SK-N-SH (cell line): ENCODE results near the gene USH1C. TPM values are rescaled to one million over a fixed set of nuclear protein-coding genes. Genes with fewer than 3 reads are reported as not detected.

Experiments
- CTCF ChIA-PET: fragments of 300-600, 350-600 bp; formaldehyde crosslinking; extraction: SDS; loops from one replicate; lab custom pipeline; 2021; lab: Yijun Ruan, JAX
- POLR2A ChIA-PET: fragments of 350-600 bp; sonication (Branson Sonifier 250); formaldehyde crosslinking; extraction: SDS; loops from one replicate; lab custom pipeline; 2020; ENCODE audit warnings: antibody characterized with exemption, inconsistent platforms; lab: Yijun Ruan, JAX
- DNase-seq: peaks from one replicate; pipeline ENCODE4 v3.0.0; 2012
- H2AFZ ChIP-seq: fragments of 200-600 bp; sonication (generic); 2 replicates; pipeline ENCODE4 v1.8.1; 2016; ENCODE audit warnings: antibody characterized with exemption, mild to moderate bottlenecking, low read depth
- H3F3A ChIP-seq: fragments of 200-600 bp; sonication (generic); replicated peaks from 2 replicates; pipeline ENCODE3; 2016; ENCODE audit warnings: antibody characterized with exemption, mild to moderate bottlenecking; ENCODE audit not compliant: insufficient read depth
- H3K27ac ChIP-seq, 2 experiments: fragments of 200-500 bp in 1 of 2; fragments of 200-600 bp in 1 of 2; sonication (Bioruptor generic) in 1 of 2; sonication (generic), shearing (Covaris generic) in 1 of 2; 2 replicates each; pipeline versions ENCODE4 v1.5.1 to v1.6.1; 2014 to 2016; ENCODE audit warnings: low read depth in 2 of 2, inconsistent platforms in 1 of 2, low read length in 1 of 2, mild to moderate bottlenecking in 1 of 2, mixed read lengths in 1 of 2
- H3K27me3 ChIP-seq: fragments of 200-600 bp; sonication (generic), shearing (Covaris generic); 2 replicates; pipeline ENCODE4 v1.6.1; 2016; ENCODE audit warnings: mixed run types; ENCODE audit not compliant: insufficient read depth
- H3K36me3 ChIP-seq, 2 experiments: fragments of 200-500 bp in 1 of 2; fragments of 200-600 bp in 1 of 2; sonication (Bioruptor generic) in 1 of 2; sonication (generic) in 1 of 2; replicated peaks in 1 of 2; 2 replicates each; pipeline versions ENCODE3 to v1.5.1; 2014 to 2016; ENCODE audit warnings: low read length in 1 of 2, mild to moderate bottlenecking in 1 of 2; ENCODE audit not compliant: insufficient read depth in 2 of 2, control insufficient read depth in 1 of 2
- H3K4me1 ChIP-seq, 2 experiments: fragments of 200-500 bp in 1 of 2; fragments of 200-600 bp in 1 of 2; sonication (Bioruptor generic) in 1 of 2; sonication (generic), shearing (Covaris generic) in 1 of 2; 2 replicates each; pipeline versions ENCODE4 v1.5.1 to v1.6.1; 2014 to 2016; ENCODE audit warnings: low read depth in 1 of 2, low read length in 1 of 2, mixed run types in 1 of 2; ENCODE audit not compliant: insufficient read depth in 2 of 2, control insufficient read depth in 1 of 2
- H3K4me2 ChIP-seq: fragments of 200-600 bp; sonication (generic), shearing (Covaris generic); 2 replicates; pipeline ENCODE4 v1.6.1; 2017; ENCODE audit warnings: mixed run types
- H3K4me3 ChIP-seq, 2 experiments: fragments of 200-500 bp in 1 of 2; fragments of 200-600 bp in 1 of 2; sonication (Bioruptor generic) in 1 of 2; sonication (generic), shearing (Covaris generic) in 1 of 2; 2 replicates each; pipeline versions ENCODE4 v1.5.1 to v1.8.1; 2014 to 2016; ENCODE audit warnings: low read depth in 2 of 2, inconsistent platforms in 1 of 2, low read length in 1 of 2, mild to moderate bottlenecking in 1 of 2, mixed read lengths in 1 of 2, moderate library complexity in 1 of 2
- H3K79me2 ChIP-seq: fragments of 200-600 bp; sonication (generic); 2 replicates; pipeline ENCODE4 v1.8.1; 2017; ENCODE audit warnings: mild to moderate bottlenecking; ENCODE audit not compliant: insufficient read depth
- H3K9ac ChIP-seq: fragments of 200-600 bp; sonication (generic); 2 replicates; pipeline ENCODE4 v1.6.1; 2017; ENCODE audit warnings: mixed run types
- H3K9me2 ChIP-seq: fragments of 200-600 bp; sonication (generic); 2 replicates; pipeline ENCODE4 v1.6.1; 2017; ENCODE audit warnings: mixed run types
- H3K9me3 ChIP-seq: fragments of 200-600 bp; sonication (generic); 2 replicates; pipeline ENCODE4 v1.6.1; 2017; ENCODE audit warnings: mixed run types, mild to moderate bottlenecking, moderate library complexity
- H4K20me1 ChIP-seq: fragments of 200-600 bp; sonication (generic); 2 replicates; pipeline ENCODE4 v1.6.1; 2017; ENCODE audit warnings: mild to moderate bottlenecking, mixed run types; ENCODE audit not compliant: insufficient read depth
- ELF1 ChIP-seq: IDR thresholded peaks from 2 replicates; pipeline ENCODE4 v1.4.0; 2012
- EP300 ChIP-seq, 2 experiments: IDR thresholded peaks; 2 replicates each; pipeline versions ENCODE4 v1.4.0 to v1.6.1; 2012; ENCODE audit warnings: borderline replicate concordance in 1 of 2, low read depth in 1 of 2, low read length in 1 of 2
- FOSL2 ChIP-seq: IDR thresholded peaks from 2 replicates; pipeline ENCODE4 v1.4.0; 2012; ENCODE audit warnings: low read depth, mild to moderate bottlenecking, moderate library complexity, borderline replicate concordance
- GABPA ChIP-seq: IDR thresholded peaks from 2 replicates; pipeline ENCODE4 v1.4.0; 2012; ENCODE audit warnings: low read depth, mild to moderate bottlenecking
- GATA2 ChIP-seq: sonication (generic); formaldehyde crosslinking; IDR thresholded peaks from 2 replicates; pipeline ENCODE4 v1.5.0; 2020; ENCODE audit warnings: mild to moderate bottlenecking, missing genetic modification reagents
- IRF3 ChIP-seq: fragments of 150-350 bp; IDR thresholded peaks from 2 replicates; pipeline ENCODE4 v1.6.1; 2016; ENCODE audit warnings: mild to moderate bottlenecking, low read depth, low read length
- MXI1 ChIP-seq: IDR thresholded peaks from 2 replicates; pipeline ENCODE4 v1.6.1; 2012; ENCODE audit warnings: mild to moderate bottlenecking, low read depth, low read length, improper control_type of control experiment
- NRF1 ChIP-seq: IDR thresholded peaks from 2 replicates; pipeline ENCODE4 v1.6.1; 2012; ENCODE audit warnings: low read depth, mild to moderate bottlenecking, low read length
- RAD21 ChIP-seq: IDR thresholded peaks from 2 replicates; pipeline ENCODE4 v1.6.1; 2012; ENCODE audit warnings: mild to moderate bottlenecking, low read length
- SMC3 ChIP-seq: IDR thresholded peaks from 2 replicates; pipeline ENCODE4 v1.6.1; 2012; ENCODE audit warnings: low read depth, low read length, improper control_type of control experiment
- TAF1 ChIP-seq: IDR thresholded peaks from 2 replicates; pipeline ENCODE4 v1.6.1; 2012; ENCODE audit warnings: low read depth, mild to moderate bottlenecking, low read length, moderate library complexity, borderline replicate concordance
- TCF12 ChIP-seq: IDR thresholded peaks from 2 replicates; pipeline ENCODE4 v1.4.0; 2012
- USF1 ChIP-seq: IDR thresholded peaks from 2 replicates; pipeline ENCODE4 v1.4.0; 2012; ENCODE audit warnings: low read depth, borderline replicate concordance
- YY1 ChIP-seq: IDR thresholded peaks from 2 replicates; pipeline ENCODE4 v1.4.0; 2012; ENCODE audit warnings: low read depth, mild to moderate bottlenecking
- ZBTB33 ChIP-seq: IDR thresholded peaks from 2 replicates; pipeline ENCODE4 v1.4.0; 2012; ENCODE audit warnings: low read depth, borderline replicate concordance
- WGBS: methylation state at CpG from one replicate; pipeline ENCODE4 v1.1.6; 2017; ENCODE audit warnings: low lambda C conversion rate; 5-methylcytosine and 5-hydroxymethylcytosine counted together
- polyA plus RNA-seq, 3 experiments: library from polyadenylated mRNA; depleted of rRNA; stranded (reverse); fragments of >200 nt; gene quantifications; 2 replicates each; pipeline ENCODE4 v1.2.3, GENCODE V29; 2012

Gene USH1C
- polyA plus RNA-seq, 1 of the 3 experiments (the other 2 are of a cell fraction): not detected

GRCh38 chr11:17546240-17546639 is 2.0 kb upstream of the USH1C start:
- no peak for TF ChIP-seq GATA2
- TF ChIP-seq ZBTB33: no peak
- TF ChIP-seq ELF1: no peak
- no peak for TF ChIP-seq FOSL2
- no peak for TF ChIP-seq RAD21
- TF ChIP-seq IRF3: no peak
- TF ChIP-seq TAF1: no peak
- CTCF ChIA-PET: interaction anchor here (1.1 to 3.6 kb wide), 3 partner anchors 18 to 52 kb away, joined by 3 to 12 read pairs (median 4); no protein-coding TSS in a partner anchor
- 44% methylated on average over 2 of the region's 2 CpGs for WGBS

GRCh38 chr11:17543574-17544180 is 539 bp downstream of the USH1C start:
- no peaks in the 10 kb centered on the region for H3F3A ChIP-seq
- no peak overlapping the region for H3K4me2 ChIP-seq
- no peak overlapping the region for H3K4me3 ChIP-seq
- WGBS: 39% methylated on average over 6 of the region's 17 CpGs
- no peak overlapping the region for H3K27ac ChIP-seq
- H2AFZ ChIP-seq: no peak overlapping the region
- no peak for TF ChIP-seq GABPA
- no peak for TF ChIP-seq EP300 (IDR thresholded peaks at IDR 0.05; ENCODE audit: borderline replicate concordance in 1 of 2, low read depth in 1 of 2, low read length in 1 of 2)
- TF ChIP-seq ELF1: no peak
- no peak for TF ChIP-seq TCF12
- no peak for TF ChIP-seq YY1
- no peak for TF ChIP-seq NRF1
- no peak for TF ChIP-seq IRF3
- TF ChIP-seq TAF1: no peak
- TF ChIP-seq RAD21: no peak
- TF ChIP-seq MXI1: no peak
- TF ChIP-seq USF1: no peak
- no peak for TF ChIP-seq SMC3
- TF ChIP-seq, all 33 proteins: peak for 0
- no peaks in the 10 kb centered on the region for H3K79me2 ChIP-seq
- H3K27me3 ChIP-seq: no peaks in the 10 kb centered on the region; the same call in 1 of the 2 replicates
- CTCF ChIA-PET: interaction anchor here (1.1 to 4.0 kb wide), 3 partner anchors 12 to 314 kb away, joined by 3 to 31 read pairs (median 3); no protein-coding TSS in a partner anchor
- no peak overlapping the region for H3K9ac ChIP-seq
- no peaks in the 10 kb centered on the region; a peak in 1 of 4 replicates for H3K4me1 ChIP-seq
- H3K9me2 ChIP-seq: no peaks in the 10 kb centered on the region
- DNase-seq: no peak
- no peaks in the 10 kb centered on the region for H3K36me3 ChIP-seq
- POLR2A ChIA-PET: no interaction called here
- no peaks in the 10 kb centered on the region for H3K9me3 ChIP-seq
- H4K20me1 ChIP-seq: no peaks in the 10 kb centered on the region

More at GRCh38 chr11:17546240-17546639, 2.0 kb upstream of the USH1C start:
- H3K4me1 ChIP-seq: no peaks in the 10 kb centered on the region; a peak in 1 of 4 replicates
- no peak overlapping the region for H3K4me3 ChIP-seq
- no peaks in the 10 kb centered on the region for H3K79me2 ChIP-seq
- no peaks in the 10 kb centered on the region for H3F3A ChIP-seq
- no peak for DNase-seq
- H3K27me3 ChIP-seq: no peaks in the 10 kb centered on the region
- H2AFZ ChIP-seq: no peak overlapping the region
- H3K9me3 ChIP-seq: no peaks in the 10 kb centered on the region
- H4K20me1 ChIP-seq: no peaks in the 10 kb centered on the region
- no peak overlapping the region for H3K4me2 ChIP-seq
- H3K27ac ChIP-seq: no peak overlapping the region
- H3K36me3 ChIP-seq: no peaks in the 10 kb centered on the region
- no peaks in the 10 kb centered on the region for H3K9me2 ChIP-seq
- no peak overlapping the region for H3K9ac ChIP-seq
- POLR2A ChIA-PET: no interaction called here
